DOHH2 (cell line): ENCODE data around the gene EVPL.

Experiments used
- H3F3A ChIP-seq: fragments of 200-600 bp; sonication (generic), shearing (Covaris generic); 2 replicates; pipeline ENCODE4 v1.6.0; 2016; ENCODE audit warnings: antibody characterized with exemption, mild to moderate bottlenecking; ENCODE audit not compliant: control insufficient read depth, insufficient read depth
- H3K27ac ChIP-seq: fragments of 200-600 bp; sonication (generic); 2 replicates; pipeline ENCODE4 v1.5.1; 2014; ENCODE audit warnings: low read depth, mild to moderate bottlenecking, low read length, moderate library complexity
- H3K27me3 ChIP-seq: fragments of 200-600 bp; sonication (generic); 2 replicates; pipeline ENCODE4 v1.6.1; 2014; ENCODE audit warnings: mild to moderate bottlenecking, low read length, mixed read lengths; ENCODE audit not compliant: control insufficient read depth
- H3K36me3 ChIP-seq: fragments of 200-600 bp; sonication (generic); 2 replicates; pipeline ENCODE4 v1.6.1; 2014; ENCODE audit warnings: mild to moderate bottlenecking, low read length, moderate library complexity, mixed read lengths; ENCODE audit not compliant: control insufficient read depth
- H3K4me1 ChIP-seq: fragments of 200-600 bp; sonication (generic); 2 replicates; pipeline ENCODE4 v1.6.1; 2014; ENCODE audit warnings: mild to moderate bottlenecking, low read length, mixed read lengths; ENCODE audit not compliant: control insufficient read depth
- H3K4me2 ChIP-seq: fragments of 200-600 bp; sonication (generic); 2 replicates; pipeline ENCODE4 v1.6.0; 2014; ENCODE audit warnings: mild to moderate bottlenecking, low read length, moderate library complexity
- H3K4me3 ChIP-seq: fragments of 200-600 bp; sonication (generic); 2 replicates; pipeline ENCODE4 v1.5.1; 2014; ENCODE audit warnings: mild to moderate bottlenecking, low read length, mixed read lengths
- H3K79me2 ChIP-seq: fragments of 200-600 bp; sonication (generic); 2 replicates; pipeline ENCODE4 v1.6.1; 2014; ENCODE audit warnings: mild to moderate bottlenecking, low read length, mixed read lengths; ENCODE audit not compliant: control insufficient read depth
- H3K9me2 ChIP-seq: fragments of 200-600 bp; sonication (generic); replicated peaks from 2 replicates; pipeline ENCODE4 v1.6.1; 2014; ENCODE audit warnings: mild to moderate bottlenecking, low read length, mixed read lengths; ENCODE audit not compliant: control insufficient read depth
- H3K9me3 ChIP-seq: fragments of 200-600 bp; sonication (generic); 2 replicates; pipeline ENCODE4 v1.6.1; 2014; ENCODE audit warnings: antibody characterized with exemption, low read length, mixed read lengths; ENCODE audit not compliant: control insufficient read depth, insufficient read depth
- H4K20me1 ChIP-seq: fragments of 200-600 bp; sonication (generic); 2 replicates; pipeline ENCODE4 v1.6.0; 2014; ENCODE audit warnings: low read depth, mild to moderate bottlenecking, antibody characterized with exemption, low read length, moderate library complexity; ENCODE audit not compliant: control insufficient read depth, insufficient read depth
- EZH2phosphoT487 ChIP-seq: fragments of 200-600 bp; sonication (generic); IDR thresholded peaks from 2 replicates; pipeline ENCODE4 v1.6.1; 2017; ENCODE audit warnings: borderline replicate concordance, mild to moderate bottlenecking, antibody characterized with exemption, low read length, moderate library complexity, mixed read lengths
- TF ChIP-seq, protein P1 (sequence below): fragments of 200-600 bp; sonication (generic); IDR thresholded peaks from one replicate; pipeline ENCODE4 v1.5.1; 2014; ENCODE audit warnings: antibody characterized with exemption, mild to moderate bottlenecking, low read depth, low read length; ENCODE audit not compliant: poor library complexity, severe bottlenecking

EVPL gene

DNA sequence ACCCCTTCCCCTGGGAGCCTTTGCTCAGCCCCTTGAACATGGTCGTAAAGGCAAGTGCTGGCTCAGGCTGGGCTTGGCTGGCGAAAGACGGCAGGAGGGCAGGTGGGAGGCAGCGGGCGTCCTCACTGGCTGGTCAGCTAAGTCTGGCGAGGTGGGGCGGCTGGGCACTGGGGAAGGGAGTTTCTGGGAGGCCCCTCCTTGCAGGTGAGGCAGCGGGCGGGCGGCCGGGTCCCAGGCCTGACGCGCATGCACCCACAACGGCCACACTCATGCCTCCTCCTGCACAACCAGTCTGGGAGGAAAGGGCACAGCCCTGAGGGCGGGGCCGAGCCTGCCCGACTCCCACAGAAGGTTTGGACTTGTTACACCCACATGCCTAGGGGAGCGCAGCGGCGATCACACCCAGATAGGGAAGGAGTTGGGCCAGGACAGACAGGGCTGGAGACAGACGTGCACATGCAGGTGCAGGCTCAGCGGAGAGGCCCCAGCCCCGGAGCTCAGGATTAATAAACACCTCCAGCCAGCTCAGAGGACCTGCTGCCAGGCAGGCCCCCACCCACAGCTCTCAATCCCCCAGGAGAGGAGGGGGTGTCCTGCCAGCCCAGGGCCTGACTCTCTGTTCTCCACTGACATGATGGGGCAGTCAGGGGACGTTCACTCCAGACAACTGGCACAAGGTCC lies at the start of gene EVPL:
EVPL (minus strand) TSS at position 148 of the 681 bp plus-strand sequence; CDS start at position 40, 108 bp downstream.
- H3K4me1 ChIP-seq = peaks cover 16% of the 10 kb centered on the region
- no peaks in the 10 kb centered on the region for H3F3A ChIP-seq
- H3K4me3 ChIP-seq = no peak within 1 kb of the TSS

DNA sequence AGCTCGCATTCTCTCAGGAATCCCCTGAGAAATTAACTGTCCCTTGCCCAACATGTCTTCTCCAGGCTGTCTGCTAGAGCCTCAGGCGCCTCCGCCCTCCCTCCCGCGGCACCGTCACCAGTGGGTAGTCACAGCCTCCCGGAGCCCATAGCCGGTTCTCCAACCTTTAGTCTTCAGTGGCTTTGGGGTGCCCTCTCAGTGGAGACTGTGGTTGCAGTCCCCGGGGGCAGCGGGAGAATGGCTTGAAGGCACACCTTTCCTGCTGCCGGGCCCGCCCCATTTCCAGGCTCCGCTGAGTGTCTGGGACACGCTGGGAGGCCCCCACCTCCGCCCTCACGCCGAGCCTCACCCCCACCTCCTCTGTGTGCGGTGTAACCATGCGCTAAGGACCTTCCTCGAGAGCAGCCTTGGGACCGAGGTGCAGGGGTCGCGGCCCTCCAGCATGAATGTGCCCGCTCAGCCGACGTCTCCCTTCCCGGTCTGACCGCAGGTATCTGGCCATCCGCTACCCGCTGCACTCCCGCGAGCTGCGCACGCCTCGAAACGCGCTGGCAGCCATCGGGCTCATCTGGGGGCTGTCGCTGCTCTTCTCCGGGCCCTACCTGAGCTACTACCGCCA lies 49.1 kb upstream of the EVPL start:
- H4K20me1 ChIP-seq = no peaks in the 10 kb centered on the region
- peaks cover 6% of the 10 kb centered on the region for H3K36me3 ChIP-seq
- H3K9me2 ChIP-seq = no peaks in the 10 kb centered on the region
- no peak overlapping the region for H3K4me3 ChIP-seq
- H3K27me3 ChIP-seq = peaks cover 24% of the 10 kb centered on the region
- peaks cover 7% of the 10 kb centered on the region for H3F3A ChIP-seq
- TF ChIP-seq EZH2phosphoT487 = no peak
- TF ChIP-seq, protein P1, sequence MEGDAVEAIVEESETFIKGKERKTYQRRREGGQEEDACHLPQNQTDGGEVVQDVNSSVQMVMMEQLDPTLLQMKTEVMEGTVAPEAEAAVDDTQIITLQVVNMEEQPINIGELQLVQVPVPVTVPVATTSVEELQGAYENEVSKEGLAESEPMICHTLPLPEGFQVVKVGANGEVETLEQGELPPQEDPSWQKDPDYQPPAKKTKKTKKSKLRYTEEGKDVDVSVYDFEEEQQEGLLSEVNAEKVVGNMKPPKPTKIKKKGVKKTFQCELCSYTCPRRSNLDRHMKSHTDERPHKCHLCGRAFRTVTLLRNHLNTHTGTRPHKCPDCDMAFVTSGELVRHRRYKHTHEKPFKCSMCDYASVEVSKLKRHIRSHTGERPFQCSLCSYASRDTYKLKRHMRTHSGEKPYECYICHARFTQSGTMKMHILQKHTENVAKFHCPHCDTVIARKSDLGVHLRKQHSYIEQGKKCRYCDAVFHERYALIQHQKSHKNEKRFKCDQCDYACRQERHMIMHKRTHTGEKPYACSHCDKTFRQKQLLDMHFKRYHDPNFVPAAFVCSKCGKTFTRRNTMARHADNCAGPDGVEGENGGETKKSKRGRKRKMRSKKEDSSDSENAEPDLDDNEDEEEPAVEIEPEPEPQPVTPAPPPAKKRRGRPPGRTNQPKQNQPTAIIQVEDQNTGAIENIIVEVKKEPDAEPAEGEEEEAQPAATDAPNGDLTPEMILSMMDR = no peak
- no peaks in the 10 kb centered on the region for H3K9me3 ChIP-seq
- peaks cover 19% of the 10 kb centered on the region for H3K79me2 ChIP-seq
- H3K27ac ChIP-seq = no peak overlapping the region
- H3K4me2 ChIP-seq = no peak overlapping the region
- peaks cover 8% of the 10 kb centered on the region for H3K4me1 ChIP-seq

More for the DNA sequence above, at the start of gene EVPL:
- H3K9me3 ChIP-seq = no peaks in the 10 kb centered on the region
- no peak within 1 kb of the TSS for H3K27ac ChIP-seq
- H3K4me2 ChIP-seq = no peak within 1 kb of the TSS
- no peaks in the 10 kb centered on the region for H4K20me1 ChIP-seq
- no peaks in the 10 kb centered on the region for H3K36me3 ChIP-seq
- H3K79me2 ChIP-seq = no peaks in the 10 kb centered on the region
- H3K27me3 ChIP-seq = no peaks in the 10 kb centered on the region
- H3K9me2 ChIP-seq = no peaks in the 10 kb centered on the region
- TF ChIP-seq, protein P1 = no peak
- TF ChIP-seq EZH2phosphoT487 = no peak

DNA sequence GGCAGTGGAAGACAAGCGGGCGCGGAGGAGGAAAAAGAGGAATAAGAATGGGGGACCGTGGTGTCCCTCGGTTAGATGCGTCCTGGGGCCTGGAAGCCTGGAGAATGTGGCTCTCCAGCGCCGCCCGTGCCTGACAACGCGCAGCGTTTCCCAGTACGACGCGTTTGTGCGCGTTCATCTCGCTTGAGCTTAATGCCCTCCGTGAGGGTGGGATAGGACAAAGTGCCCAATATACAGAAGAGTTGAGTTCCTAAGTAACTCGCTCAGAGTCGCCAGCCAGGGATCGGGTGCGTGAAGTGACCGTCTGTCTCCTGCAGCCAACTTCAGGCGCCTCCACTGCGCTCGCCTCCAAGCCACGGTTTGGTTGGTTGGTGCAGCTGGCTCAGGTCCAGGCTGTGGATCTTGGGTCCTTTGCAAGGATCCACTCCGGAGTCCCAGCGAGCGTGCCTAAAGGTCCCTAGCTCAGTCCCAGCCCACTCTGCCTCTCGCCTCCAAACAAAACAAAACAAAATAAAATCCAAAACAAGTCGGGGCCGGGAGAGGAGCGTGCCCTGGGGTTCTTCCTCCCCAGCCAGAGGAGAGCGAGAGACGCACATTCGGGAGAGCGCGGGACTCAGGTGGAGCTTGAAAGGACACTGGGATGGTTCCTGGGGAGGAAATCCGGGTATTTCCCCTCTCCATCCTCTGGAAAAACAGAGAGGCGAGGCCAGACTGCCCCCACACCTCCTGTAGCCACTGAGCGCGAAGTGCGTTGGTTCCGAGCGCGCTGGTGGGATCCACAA lies 48.4 kb upstream of the EVPL start:
- peaks cover 24% of the 10 kb centered on the region for H3K27me3 ChIP-seq
- H3K4me3 ChIP-seq = no peak overlapping the region
- no peaks in the 10 kb centered on the region for H3K9me3 ChIP-seq
- no peak overlapping the region for H3K4me2 ChIP-seq
- no peak overlapping the region for H3K27ac ChIP-seq
- H3K9me2 ChIP-seq = no peaks in the 10 kb centered on the region
- peaks cover 9% of the 10 kb centered on the region for H3F3A ChIP-seq
- H3K36me3 ChIP-seq = peaks cover 7% of the 10 kb centered on the region
- peaks cover 4% of the 10 kb centered on the region; the same call in 1 of the 2 replicates for H4K20me1 ChIP-seq
- TF ChIP-seq, protein P1 = no peak
- no peak for TF ChIP-seq EZH2phosphoT487
- H3K79me2 ChIP-seq = peaks cover 26% of the 10 kb centered on the region
- peaks cover 14% of the 10 kb centered on the region for H3K4me1 ChIP-seq
